Peyer's patch (tissue), 4 donors: ENCODE measurements around the gene SPATA16.

Experiments
- CTCF ChIP-seq, 6 experiments: fragments of 450-650 bp in 4 of 6; fragments of 200-600 bp in 2 of 6; sonication (generic) in 1 of 6; IDR thresholded peaks; one replicate each; pipeline ENCODE4 v1.5.1; 2017 to 2019; ENCODE audit warnings: antibody characterized with exemption in 6 of 6, mild to moderate bottlenecking in 3 of 6, moderate library complexity in 1 of 6
- POLR2A ChIP-seq, 2 donors: fragments of 450-650 bp; IDR thresholded peaks; one replicate each; pipeline ENCODE4 v1.5.1; 2017; ENCODE audit warnings: antibody characterized with exemption in 2 of 2, mild to moderate bottlenecking in 2 of 2, moderate library complexity in 2 of 2

- TF ChIP-seq CTCF (IDR thresholded peaks at IDR 0.05): no peak
- no peak for TF ChIP-seq POLR2A (IDR thresholded peaks at IDR 0.05)
Measured at GRCh38 chr3:173001622-173002021, 139.4 kb downstream of the SPATA16 start.
